ENCODE data around the gene ZNF333.
"Not testable (repeated sequence)": the region's sequence is repeated elsewhere in the genome, so short reads cannot be mapped to it uniquely, and the experiment has no call there.

Gene ZNF333

GRCh38 chr19:14700711-14701375 is 11.0 kb downstream of the ZNF333 start:
- DNase-seq: no peak

GRCh38 chr19:14703833-14704232 is 14.0 kb downstream of the ZNF333 start:
- DNase-seq: no peak

GRCh38 chr19:14704450-14704849 is 14.6 kb downstream of the ZNF333 start:
- no peak for DNase-seq

- DNase-seq: no peak
Observed at GRCh38 chr19:14715841-14716240, 26.0 kb downstream of the ZNF333 start.

- no peak for DNase-seq
Observed at GRCh38 chr19:14718522-14719116, 28.8 kb downstream of the ZNF333 start.

- no peak for DNase-seq
Observed at GRCh38 chr19:14719162-14719561, 29.3 kb downstream of the ZNF333 start.

- DNase-seq: no peak
Observed at GRCh38 chr19:14722127-14722526, 32.3 kb downstream of the ZNF333 start.

GRCh38 chr19:14728595-14728994 is 38.7 kb downstream of the ZNF333 start:
- DNase-seq: no peak

- no peak for DNase-seq
Observed at GRCh38 chr19:14731200-14731599, 41.4 kb downstream of the ZNF333 start.

GRCh38 chr19:14732510-14732909 is 42.7 kb downstream of the ZNF333 start:
- DNase-seq: no peak

- DNase-seq: no peak
Observed at GRCh38 chr19:14733574-14733973, 43.7 kb downstream of the ZNF333 start.

- no peak for DNase-seq
Observed at GRCh38 chr19:14735915-14736314, 46.1 kb downstream of the ZNF333 start.

- no peak for DNase-seq
Observed at GRCh38 chr19:14746886-14747285, 57.0 kb downstream of the ZNF333 start.

- DNase-seq: no peak
Observed at GRCh38 chr19:14748601-14749000, 58.8 kb downstream of the ZNF333 start.

GRCh38 chr19:14758816-14759215 is 69.0 kb downstream of the ZNF333 start:
- DNase-seq: no peak

GRCh38 chr19:14761607-14762006 is 71.8 kb downstream of the ZNF333 start:
- no peak for DNase-seq

GRCh38 chr19:14762111-14762510 is 72.3 kb downstream of the ZNF333 start:
- DNase-seq: no peak

- DNase-seq: no peak
Observed at GRCh38 chr19:14763497-14764145, 73.8 kb downstream of the ZNF333 start.

- DNase-seq: no peak
Observed at GRCh38 chr19:14764401-14764800, 74.6 kb downstream of the ZNF333 start.

GRCh38 chr19:14765403-14765802 is 75.6 kb downstream of the ZNF333 start:
- DNase-seq: not testable (repeated sequence)

- not testable (repeated sequence) for DNase-seq
Observed at GRCh38 chr19:14765841-14766240, 76.0 kb downstream of the ZNF333 start.

GRCh38 chr19:14767466-14767971 is 77.7 kb downstream of the ZNF333 start:
- DNase-seq: no peak

- no peak for DNase-seq
Observed at GRCh38 chr19:14768001-14768400, 78.2 kb downstream of the ZNF333 start.

- no peak for DNase-seq
Observed at GRCh38 chr19:14769201-14769600, 79.4 kb downstream of the ZNF333 start.
